GM12873 (cell line): ENCODE data around the gene DCAF15.

Source experiments
- TF ChIP-seq, protein P1 (sequence below): IDR thresholded peaks from 2 replicates; pipeline ENCODE4 v1.5.1; 2012; ENCODE audit warnings: low read depth, mild to moderate bottlenecking, moderate library complexity, low read length, control low read depth; ENCODE audit not compliant: insufficient read depth; ENCODE audit errors: missing control alignments

The DCAF15 gene

DNA sequence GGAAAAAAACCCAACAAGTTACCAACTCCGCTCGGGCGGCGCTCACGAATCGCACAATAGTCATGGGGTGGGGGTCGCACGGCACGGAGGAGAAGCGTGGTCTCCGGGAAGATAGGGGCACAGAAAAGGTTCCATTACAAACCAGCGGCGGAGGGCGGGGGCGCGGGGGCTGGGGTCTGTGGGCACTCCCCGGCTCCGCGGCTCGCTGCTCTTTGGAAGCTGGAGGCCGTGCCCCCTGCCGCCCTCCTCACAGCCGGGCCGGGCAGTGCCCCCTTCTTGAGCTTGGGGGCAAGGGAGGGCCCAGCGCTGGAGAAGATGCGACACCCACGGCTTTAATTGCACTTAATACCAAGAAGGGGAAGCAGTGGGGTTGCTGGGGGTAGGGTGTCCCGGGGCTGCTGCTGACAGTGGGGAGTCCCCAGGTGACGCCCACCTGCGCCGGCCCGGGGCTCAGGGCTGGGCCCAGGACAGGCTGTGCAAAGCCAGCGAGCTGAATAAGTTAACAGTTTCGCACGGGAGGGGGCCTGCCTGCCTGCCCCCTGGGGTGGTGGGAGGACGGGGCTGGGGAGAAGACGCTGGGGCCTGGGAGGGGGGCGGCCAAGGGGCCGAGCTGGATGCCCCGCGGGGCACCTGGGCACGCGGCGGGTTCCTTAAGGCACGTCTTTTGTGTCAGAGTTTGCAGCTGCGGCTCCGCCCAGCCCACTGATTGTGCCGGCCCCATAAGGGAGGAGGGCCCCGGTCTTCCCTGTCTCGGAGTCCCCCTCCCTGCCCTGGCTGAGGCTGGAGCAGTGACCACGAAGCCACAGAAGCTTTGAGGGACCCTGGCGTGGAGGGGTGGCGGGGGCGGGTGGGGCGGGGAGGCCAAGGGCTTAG lies 9.8 kb downstream of the DCAF15 start:
- TF ChIP-seq, protein P1, sequence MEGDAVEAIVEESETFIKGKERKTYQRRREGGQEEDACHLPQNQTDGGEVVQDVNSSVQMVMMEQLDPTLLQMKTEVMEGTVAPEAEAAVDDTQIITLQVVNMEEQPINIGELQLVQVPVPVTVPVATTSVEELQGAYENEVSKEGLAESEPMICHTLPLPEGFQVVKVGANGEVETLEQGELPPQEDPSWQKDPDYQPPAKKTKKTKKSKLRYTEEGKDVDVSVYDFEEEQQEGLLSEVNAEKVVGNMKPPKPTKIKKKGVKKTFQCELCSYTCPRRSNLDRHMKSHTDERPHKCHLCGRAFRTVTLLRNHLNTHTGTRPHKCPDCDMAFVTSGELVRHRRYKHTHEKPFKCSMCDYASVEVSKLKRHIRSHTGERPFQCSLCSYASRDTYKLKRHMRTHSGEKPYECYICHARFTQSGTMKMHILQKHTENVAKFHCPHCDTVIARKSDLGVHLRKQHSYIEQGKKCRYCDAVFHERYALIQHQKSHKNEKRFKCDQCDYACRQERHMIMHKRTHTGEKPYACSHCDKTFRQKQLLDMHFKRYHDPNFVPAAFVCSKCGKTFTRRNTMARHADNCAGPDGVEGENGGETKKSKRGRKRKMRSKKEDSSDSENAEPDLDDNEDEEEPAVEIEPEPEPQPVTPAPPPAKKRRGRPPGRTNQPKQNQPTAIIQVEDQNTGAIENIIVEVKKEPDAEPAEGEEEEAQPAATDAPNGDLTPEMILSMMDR = no peak

DNA sequence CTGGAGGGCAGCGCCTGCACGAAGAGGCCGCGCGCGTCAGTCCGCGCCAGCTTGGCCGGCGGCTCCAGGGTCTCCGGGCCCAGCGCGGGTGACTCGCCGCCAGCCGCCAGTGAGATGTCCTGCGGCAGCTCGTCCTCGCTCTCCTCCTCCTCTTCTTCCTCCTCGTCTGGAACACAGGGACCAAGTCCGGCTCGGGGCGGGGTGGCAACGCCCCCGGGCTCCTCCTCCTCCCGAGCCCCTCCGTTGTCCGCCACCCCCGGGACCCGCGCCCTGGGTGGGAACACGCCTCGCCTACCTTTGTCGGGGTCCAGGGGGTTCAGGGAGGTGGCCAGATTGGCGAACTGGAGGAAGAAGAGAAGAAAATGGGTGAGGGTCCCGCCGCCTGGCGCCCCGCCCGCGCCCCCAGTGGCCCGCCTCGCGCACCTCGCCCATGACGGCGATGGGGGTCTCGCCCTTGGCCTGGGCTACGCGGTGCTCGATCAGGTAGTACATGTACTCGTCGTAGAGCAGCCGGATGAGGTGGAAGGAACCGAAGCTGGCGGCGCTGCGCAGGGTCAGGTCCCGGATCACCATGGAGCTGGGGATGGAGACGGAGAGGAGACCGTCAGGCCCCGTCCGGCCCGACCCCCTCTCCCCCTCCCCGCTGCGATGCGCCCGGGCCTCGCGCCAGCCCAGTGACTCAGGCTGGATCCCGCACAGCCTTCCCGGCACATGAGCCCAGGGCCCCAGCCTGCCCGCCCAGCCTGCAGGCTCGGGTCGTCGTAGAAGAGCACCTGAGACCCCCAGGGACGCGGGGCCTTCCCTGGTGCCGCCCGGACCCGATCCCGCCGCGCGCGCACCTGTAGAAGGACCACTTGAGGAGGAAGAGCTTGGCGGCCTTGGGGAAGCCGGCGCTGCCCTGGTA lies 10.6 kb downstream of the DCAF15 start:
- TF ChIP-seq, protein P1 = no peak

DNA sequence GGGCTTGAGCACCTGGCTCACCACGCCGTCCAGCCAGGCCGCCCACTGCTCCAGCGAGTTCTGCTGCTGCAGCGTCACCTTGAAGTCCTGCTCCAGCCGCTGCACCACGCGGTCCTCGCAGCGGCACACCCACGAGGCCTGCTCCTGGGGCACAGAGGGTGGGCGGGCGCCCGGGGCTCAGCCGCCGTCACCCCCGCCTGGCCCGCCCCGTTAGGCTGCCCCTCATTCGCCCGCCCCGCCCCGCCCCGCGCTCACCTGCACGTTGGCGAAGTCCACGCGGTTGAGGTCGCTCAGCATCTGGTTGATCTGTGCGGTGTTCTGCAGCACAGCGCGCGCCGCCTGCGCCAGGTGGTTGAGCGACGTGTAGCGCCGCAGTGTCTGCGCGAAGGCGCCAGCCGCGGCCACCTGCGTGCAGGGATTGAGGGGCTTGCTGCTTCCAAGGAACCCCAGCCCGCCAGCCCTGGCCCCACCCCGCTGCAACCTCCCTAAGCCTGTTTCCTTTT lies 11.3 kb downstream of the DCAF15 start:
- TF ChIP-seq, protein P1 = no peak

DNA sequence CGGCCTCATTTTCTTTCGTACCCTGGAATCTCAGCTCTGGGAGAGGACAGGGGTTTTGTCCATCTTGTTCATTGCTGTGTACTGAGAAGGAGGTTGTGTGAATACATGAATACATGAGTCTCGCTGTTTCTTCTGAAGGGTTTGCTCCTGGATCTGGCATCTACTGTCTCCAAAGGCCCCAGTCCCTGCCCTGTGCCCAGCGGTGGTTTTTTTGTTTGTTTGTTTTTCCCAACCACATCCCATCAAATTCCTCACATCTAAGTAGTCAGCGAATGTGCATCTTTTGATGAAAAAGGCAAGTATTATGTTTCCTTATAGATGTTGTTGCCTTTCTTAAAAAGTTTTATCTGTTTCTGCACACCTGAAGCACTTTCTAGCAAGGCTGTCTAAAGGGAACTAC lies 12.5 kb downstream of the DCAF15 start:
- TF ChIP-seq, protein P1 = no peak

DNA sequence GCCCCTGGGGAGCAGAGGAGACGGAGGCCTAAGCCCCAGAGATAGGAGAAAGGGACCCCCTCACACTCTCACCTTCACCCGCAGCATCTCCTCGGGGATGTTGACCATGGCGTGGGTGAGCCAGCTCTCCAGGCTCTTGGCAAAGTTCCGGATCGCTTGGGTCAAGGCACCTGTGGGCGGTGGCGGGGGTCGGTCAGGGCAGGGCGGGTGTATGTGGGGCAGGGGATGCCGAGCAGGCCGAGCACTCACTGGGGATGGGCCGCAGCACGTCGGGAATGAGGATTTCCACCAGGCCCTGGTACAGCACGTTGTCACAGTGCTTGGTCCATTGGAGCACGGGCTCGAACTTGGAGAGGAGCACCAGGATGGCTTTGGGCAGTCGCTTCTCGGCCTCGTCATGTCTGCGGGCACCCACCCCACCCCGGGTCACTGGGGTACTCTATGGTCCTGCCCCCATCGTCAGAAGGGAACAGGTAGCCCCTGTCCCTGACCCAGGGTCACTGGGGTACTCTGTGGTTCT lies 13.1 kb downstream of the DCAF15 start:
- TF ChIP-seq, protein P1 = no peak

DNA sequence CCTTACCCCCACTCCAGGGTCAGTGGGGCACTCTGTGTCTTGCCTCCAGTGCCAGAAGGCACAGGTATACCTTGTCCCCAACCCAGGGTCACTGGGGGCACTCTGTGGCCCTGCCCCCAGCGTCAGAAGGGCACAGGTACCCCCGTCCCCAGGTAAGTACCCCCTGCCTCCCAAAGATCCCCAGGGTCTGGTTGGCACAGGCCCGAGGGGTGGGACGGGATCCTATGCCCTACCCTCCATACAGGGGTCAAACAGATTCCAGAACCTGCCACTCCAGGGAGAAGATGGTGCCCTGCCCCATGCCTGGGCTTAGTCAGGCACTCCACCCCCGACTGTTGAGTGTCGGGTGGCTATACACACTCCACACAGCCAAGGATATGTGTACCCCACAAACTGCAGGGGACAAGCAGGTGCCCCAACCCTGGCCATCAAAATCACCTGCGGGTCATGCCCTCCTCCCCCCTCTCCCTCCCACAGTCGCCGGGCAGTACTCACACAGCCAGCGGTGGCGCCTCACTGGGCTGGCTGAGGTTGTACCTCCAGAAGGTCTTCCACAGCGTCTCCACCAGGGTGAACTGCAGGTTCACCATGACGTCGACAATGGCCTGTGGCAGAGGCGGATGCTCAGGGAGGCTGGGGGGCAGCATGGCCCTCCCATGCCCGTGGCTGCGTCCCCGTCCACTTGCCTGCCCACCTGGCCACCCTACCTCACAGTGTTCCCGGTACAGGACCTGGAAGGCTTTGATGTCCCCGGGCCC lies 13.8 kb downstream of the DCAF15 start:
- TF ChIP-seq, protein P1 = no peak

DNA sequence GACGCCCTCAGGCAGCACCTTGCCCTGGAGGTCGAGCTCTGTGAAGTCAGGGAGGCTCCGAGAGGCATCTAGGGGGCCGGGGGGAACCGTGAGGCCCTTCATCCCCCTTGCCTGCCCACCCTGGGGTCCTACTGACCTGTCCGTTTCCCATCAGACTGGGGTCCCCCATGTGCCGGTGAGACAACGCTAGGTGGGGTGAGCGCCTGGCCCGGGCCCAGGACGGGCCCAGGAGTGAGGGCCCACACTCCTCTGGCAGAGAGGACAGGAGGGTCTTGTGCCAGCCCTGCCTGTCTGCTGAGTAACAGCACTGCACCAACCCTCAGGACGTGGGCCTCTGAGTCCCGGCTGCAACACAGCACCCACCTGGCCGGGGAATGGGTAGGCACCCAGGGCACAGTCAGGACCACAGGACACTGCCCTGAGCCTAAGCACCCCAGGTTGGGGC lies 14.4 kb downstream of the DCAF15 start:
- TF ChIP-seq, protein P1 = no peak
